GM12872 (cell line): ENCODE data around the gene RNU6-1.

Experiments
- CTCF ChIP-seq: IDR thresholded peaks from 3 replicates; pipeline ENCODE4 v1.5.1; 2011; ENCODE audit warnings: low read depth, mild to moderate bottlenecking, low read length, moderate library complexity; ENCODE audit not compliant: insufficient read depth

Gene RNU6-1

GRCh38 chr15:67882487-67883233, 42.8 kb upstream of the RNU6-1 start:
- no peak for TF ChIP-seq CTCF

DNA sequence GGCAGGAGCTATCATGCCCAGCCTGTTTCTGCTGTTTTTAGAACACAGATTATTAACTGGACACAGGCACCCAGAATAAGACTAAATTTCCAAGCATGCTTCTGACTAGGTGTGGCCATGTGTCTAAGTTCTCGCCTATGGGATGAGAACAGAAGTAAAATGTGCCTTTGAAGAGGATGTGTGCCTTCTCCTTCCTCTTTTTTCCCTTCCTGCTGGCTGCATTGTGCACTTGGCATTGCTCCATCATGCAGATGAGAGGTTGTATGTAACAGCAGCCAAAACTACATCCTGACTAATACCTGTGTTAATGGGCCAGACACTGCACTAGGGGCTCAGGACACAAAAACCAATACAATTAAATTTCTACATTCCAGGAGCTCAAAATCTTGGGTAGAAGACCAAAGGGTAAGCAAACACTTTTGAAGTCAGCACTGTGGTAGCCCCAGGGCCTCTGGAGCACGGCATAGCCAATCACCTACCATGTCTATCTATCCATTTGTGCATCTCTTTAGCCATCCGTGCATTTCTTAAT, 40.9 kb upstream of the RNU6-1 start:
- no peak for TF ChIP-seq CTCF

DNA sequence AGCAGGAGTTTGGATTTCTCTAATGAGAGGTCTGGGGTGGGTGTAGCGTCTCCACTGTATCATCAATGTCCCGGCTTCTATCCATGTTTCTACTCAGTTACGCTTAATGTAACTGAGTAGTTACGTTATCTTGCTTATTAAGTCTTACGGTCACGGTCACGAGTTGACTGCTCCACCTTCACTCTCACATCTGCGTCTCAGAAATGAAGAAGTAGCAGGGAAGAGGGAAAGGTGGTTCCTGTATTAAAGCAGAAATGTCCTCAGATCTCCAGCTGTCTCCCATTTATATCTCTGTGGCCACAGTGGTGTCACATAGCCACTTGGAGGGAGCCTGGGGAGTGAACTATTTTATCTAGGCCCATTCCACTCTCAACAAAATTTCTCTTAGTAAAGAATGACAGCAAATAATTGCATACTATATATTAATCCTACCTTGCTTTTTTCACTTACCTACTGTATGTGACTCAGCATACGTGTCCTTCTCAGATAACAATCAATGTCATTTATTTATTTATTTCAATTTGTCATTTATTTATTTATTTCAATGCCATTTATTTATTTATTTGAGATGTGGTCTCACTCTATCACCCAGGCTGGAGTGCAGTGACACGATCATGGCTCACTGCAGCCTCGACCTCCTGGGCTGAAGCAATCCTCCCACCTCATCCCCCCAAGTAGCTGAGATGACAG, 39.7 kb upstream of the RNU6-1 start:
- no peak for TF ChIP-seq CTCF

DNA sequence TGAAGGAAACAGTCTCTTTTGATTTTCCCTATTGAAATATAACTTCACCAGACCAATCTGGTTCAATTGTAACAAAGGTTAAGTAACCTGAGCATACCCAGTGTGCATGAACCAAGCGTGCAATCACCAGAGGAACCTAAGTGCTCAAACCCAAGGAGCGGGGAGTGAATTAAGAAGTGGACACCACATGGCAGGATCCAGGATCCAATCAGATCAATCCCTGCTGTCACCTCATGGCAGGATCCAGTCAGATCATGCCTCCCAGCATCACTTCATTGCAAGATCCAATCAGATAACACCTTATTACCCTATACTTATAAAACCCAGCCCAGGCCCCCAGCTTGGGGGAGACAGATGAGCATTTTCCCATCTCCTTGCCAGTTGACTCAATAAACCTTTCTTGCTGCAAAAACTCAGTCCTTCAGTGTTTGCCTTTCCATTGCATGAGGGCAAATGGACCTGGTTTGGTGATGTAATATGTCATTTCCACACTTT, 38.9 kb upstream of the RNU6-1 start:
- TF ChIP-seq CTCF, result no peak

DNA sequence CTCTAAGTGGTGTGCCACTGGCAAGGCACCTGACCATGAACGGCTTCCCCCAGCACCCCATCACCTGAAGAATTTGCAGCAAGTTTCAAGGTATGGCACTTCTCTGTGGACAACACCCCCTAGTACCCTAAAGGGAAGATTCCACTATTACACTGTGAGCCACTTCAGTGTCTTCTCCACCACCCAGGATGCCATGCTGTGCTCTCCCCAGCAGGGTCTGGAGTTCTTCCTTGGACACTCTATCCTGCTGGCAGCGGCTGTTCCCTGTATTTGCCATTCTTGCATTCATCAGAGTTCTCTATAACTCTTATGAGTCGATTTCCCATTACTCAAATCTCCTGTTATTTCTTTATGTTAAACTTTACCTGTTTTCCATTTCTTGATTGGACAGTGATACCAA, 33.9 kb upstream of the RNU6-1 start:
- no peak for TF ChIP-seq CTCF

GRCh38 chr15:67870868-67871408, 31.1 kb upstream of the RNU6-1 start:
- TF ChIP-seq CTCF, result no peak

- no peak for TF ChIP-seq CTCF
Observed at GRCh38 chr15:67869701-67870100, 29.9 kb upstream of the RNU6-1 start.
